ENCODE data around the gene MCM10.
A peak's percentile ranks its signal among the peaks of the same experiment; 100 is the strongest.

GRCh38 chr10:13234172-13234571 is 72.8 kb downstream of the MCM10 start, which contains the start of gene UCMA:
- TF ChIP-seq, protein P1, sequence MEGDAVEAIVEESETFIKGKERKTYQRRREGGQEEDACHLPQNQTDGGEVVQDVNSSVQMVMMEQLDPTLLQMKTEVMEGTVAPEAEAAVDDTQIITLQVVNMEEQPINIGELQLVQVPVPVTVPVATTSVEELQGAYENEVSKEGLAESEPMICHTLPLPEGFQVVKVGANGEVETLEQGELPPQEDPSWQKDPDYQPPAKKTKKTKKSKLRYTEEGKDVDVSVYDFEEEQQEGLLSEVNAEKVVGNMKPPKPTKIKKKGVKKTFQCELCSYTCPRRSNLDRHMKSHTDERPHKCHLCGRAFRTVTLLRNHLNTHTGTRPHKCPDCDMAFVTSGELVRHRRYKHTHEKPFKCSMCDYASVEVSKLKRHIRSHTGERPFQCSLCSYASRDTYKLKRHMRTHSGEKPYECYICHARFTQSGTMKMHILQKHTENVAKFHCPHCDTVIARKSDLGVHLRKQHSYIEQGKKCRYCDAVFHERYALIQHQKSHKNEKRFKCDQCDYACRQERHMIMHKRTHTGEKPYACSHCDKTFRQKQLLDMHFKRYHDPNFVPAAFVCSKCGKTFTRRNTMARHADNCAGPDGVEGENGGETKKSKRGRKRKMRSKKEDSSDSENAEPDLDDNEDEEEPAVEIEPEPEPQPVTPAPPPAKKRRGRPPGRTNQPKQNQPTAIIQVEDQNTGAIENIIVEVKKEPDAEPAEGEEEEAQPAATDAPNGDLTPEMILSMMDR (conservative IDR thresholded peaks at IDR 0.05; ENCODE audit: low read depth in 2 of 2) = 0 out of 4 replicates have a peak, but pooled peaks of 1 of the 2 experiments have one; percentile 1
- TF ChIP-seq EZH2phosphoT487 (IDR thresholded peaks at IDR 0.05; ENCODE audit: unreplicated experiment) = no peak
- TF ChIP-seq EZH2 (IDR thresholded peaks at IDR 0.05; ENCODE audit: low read depth, unreplicated experiment) = no peak
- no peak for TF ChIP-seq POLR2AphosphoS5 (IDR thresholded peaks at IDR 0.05; ENCODE audit: low read depth)
- TF ChIP-seq, protein P2, sequence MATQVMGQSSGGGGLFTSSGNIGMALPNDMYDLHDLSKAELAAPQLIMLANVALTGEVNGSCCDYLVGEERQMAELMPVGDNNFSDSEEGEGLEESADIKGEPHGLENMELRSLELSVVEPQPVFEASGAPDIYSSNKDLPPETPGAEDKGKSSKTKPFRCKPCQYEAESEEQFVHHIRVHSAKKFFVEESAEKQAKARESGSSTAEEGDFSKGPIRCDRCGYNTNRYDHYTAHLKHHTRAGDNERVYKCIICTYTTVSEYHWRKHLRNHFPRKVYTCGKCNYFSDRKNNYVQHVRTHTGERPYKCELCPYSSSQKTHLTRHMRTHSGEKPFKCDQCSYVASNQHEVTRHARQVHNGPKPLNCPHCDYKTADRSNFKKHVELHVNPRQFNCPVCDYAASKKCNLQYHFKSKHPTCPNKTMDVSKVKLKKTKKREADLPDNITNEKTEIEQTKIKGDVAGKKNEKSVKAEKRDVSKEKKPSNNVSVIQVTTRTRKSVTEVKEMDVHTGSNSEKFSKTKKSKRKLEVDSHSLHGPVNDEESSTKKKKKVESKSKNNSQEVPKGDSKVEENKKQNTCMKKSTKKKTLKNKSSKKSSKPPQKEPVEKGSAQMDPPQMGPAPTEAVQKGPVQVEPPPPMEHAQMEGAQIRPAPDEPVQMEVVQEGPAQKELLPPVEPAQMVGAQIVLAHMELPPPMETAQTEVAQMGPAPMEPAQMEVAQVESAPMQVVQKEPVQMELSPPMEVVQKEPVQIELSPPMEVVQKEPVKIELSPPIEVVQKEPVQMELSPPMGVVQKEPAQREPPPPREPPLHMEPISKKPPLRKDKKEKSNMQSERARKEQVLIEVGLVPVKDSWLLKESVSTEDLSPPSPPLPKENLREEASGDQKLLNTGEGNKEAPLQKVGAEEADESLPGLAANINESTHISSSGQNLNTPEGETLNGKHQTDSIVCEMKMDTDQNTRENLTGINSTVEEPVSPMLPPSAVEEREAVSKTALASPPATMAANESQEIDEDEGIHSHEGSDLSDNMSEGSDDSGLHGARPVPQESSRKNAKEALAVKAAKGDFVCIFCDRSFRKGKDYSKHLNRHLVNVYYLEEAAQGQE (IDR thresholded peaks at IDR 0.05; ENCODE audit: unreplicated experiment) = no peak

All from GM23338 (cell line).